MM.1S (cell line): Measurements from ENCODE around the gene UGT1A7.

Source experiments
- DNase-seq: peaks from one replicate; pipeline ENCODE4 v3.0.0-alpha.2; 2015
- H2AFZ ChIP-seq: fragments of 300-600 bp; sonication (generic); 2 replicates; pipeline ENCODE4 v1.6.0; 2016; ENCODE audit warnings: antibody characterized with exemption, low read length
- H3F3A ChIP-seq: fragments of 300-600 bp; sonication (generic); 2 replicates; pipeline ENCODE4 v1.6.1; 2016; ENCODE audit warnings: mild to moderate bottlenecking, antibody characterized with exemption, low read length, moderate library complexity, mixed read lengths; ENCODE audit not compliant: insufficient read depth
- H3K27ac ChIP-seq: fragments of 300-600 bp; sonication (generic); 2 replicates; pipeline ENCODE4 v1.5.1; 2016; ENCODE audit warnings: mild to moderate bottlenecking, low read length
- H3K27me3 ChIP-seq: fragments of 300-600 bp; sonication (generic); replicated peaks from 2 replicates; pipeline ENCODE4 v1.6.0; 2016; ENCODE audit warnings: low read length; ENCODE audit not compliant: insufficient read depth
- H3K36me3 ChIP-seq: fragments of 300-600 bp; sonication (generic); replicated peaks from 2 replicates; pipeline ENCODE4 v1.6.1; 2016; ENCODE audit warnings: mild to moderate bottlenecking, low read length, mixed read lengths; ENCODE audit not compliant: insufficient read depth
- H3K4me1 ChIP-seq: fragments of 300-600 bp; sonication (generic); 2 replicates; pipeline ENCODE4 v1.6.1; 2016; ENCODE audit warnings: low read length, mixed read lengths
- H3K4me2 ChIP-seq: fragments of 300-600 bp; sonication (generic); 2 replicates; pipeline ENCODE4 v1.6.0; 2016; ENCODE audit warnings: low read depth, low read length
- H3K4me3 ChIP-seq: fragments of 300-600 bp; sonication (generic); 2 replicates; pipeline ENCODE4 v1.5.1; 2016; ENCODE audit warnings: low read length, mixed read lengths
- H3K79me2 ChIP-seq: fragments of 300-600 bp; sonication (generic); 2 replicates; pipeline ENCODE4 v1.6.1; 2016; ENCODE audit warnings: mixed run types, low read length, mixed read lengths
- H3K9ac ChIP-seq: fragments of 300-600 bp; sonication (generic); 2 replicates; pipeline ENCODE4 v1.6.1; 2016; ENCODE audit warnings: low read length, mixed read lengths
- H3K9me2 ChIP-seq: fragments of 300-600 bp; sonication (generic); replicated peaks from 2 replicates; pipeline ENCODE4 v1.6.1; 2016; ENCODE audit warnings: mild to moderate bottlenecking, low read length, mixed read lengths; ENCODE audit not compliant: insufficient read depth
- H3K9me3 ChIP-seq: fragments of 300-600 bp; sonication (generic); replicated peaks from 2 replicates; pipeline ENCODE4 v1.6.1; 2016; ENCODE audit warnings: mild to moderate bottlenecking, low read length, mixed read lengths; ENCODE audit not compliant: insufficient read depth
- H4K20me1 ChIP-seq: fragments of 300-600 bp; sonication (generic); 2 replicates; pipeline ENCODE4 v1.6.1; 2016; ENCODE audit warnings: mild to moderate bottlenecking, low read length, moderate library complexity, mixed read lengths; ENCODE audit not compliant: insufficient read depth
- EZH2 ChIP-seq: fragments of 300-600 bp; sonication (generic); optimal IDR thresholded peaks from 2 replicates; pipeline ENCODE3; 2017; ENCODE audit warnings: low read depth, mild to moderate bottlenecking, antibody characterized with exemption, low read length, mixed read lengths
- EZH2phosphoT487 ChIP-seq: fragments of 300-600 bp; sonication (generic); IDR thresholded peaks from 2 replicates; pipeline ENCODE4 v1.6.1; 2018; ENCODE audit warnings: antibody characterized with exemption, low read length
- TF ChIP-seq, protein P1 (sequence below): fragments of 300-600 bp; sonication (generic); IDR thresholded peaks from 2 replicates; pipeline ENCODE4 v1.5.1; 2016; ENCODE audit warnings: antibody characterized with exemption, low read length, mixed read lengths

The UGT1A7 gene

DNA sequence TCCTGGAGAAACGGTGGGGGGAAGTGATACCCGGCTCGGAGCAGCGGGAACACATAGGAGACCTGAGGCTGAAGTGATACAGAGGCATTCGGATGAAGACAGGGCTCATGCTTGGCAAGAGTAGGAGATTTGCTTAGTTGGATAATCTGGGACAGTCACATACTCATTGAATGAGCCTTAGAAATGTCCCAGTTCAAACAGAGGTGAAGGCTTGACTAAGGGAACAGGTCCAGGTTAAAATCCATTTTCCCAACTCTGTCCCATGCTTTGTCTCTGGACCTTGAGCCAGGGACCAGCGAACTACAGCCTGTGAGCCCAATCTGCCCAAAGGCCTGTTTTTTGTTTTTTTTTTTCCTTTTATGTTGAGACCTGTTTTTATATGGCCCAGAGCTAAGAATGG, 12.3 kb downstream of the UGT1A7 start:
- no peak overlapping the region for H3K9ac ChIP-seq
- H3K4me3 ChIP-seq, result no peak overlapping the region
- no peaks in the 10 kb centered on the region for H3K9me2 ChIP-seq
- H3K27me3 ChIP-seq, result no peaks in the 10 kb centered on the region
- H3K36me3 ChIP-seq, result no peaks in the 10 kb centered on the region
- H3K27ac ChIP-seq, result no peak overlapping the region
- H2AFZ ChIP-seq, result no peak overlapping the region
- no peaks in the 10 kb centered on the region for H3K79me2 ChIP-seq
- no peaks in the 10 kb centered on the region for H4K20me1 ChIP-seq
- no peaks in the 10 kb centered on the region for H3K9me3 ChIP-seq
- H3K4me1 ChIP-seq, result no peaks in the 10 kb centered on the region
- TF ChIP-seq EZH2 (no peak), EZH2phosphoT487 (no peak)
- TF ChIP-seq, protein P1, sequence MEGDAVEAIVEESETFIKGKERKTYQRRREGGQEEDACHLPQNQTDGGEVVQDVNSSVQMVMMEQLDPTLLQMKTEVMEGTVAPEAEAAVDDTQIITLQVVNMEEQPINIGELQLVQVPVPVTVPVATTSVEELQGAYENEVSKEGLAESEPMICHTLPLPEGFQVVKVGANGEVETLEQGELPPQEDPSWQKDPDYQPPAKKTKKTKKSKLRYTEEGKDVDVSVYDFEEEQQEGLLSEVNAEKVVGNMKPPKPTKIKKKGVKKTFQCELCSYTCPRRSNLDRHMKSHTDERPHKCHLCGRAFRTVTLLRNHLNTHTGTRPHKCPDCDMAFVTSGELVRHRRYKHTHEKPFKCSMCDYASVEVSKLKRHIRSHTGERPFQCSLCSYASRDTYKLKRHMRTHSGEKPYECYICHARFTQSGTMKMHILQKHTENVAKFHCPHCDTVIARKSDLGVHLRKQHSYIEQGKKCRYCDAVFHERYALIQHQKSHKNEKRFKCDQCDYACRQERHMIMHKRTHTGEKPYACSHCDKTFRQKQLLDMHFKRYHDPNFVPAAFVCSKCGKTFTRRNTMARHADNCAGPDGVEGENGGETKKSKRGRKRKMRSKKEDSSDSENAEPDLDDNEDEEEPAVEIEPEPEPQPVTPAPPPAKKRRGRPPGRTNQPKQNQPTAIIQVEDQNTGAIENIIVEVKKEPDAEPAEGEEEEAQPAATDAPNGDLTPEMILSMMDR, result no peak
- no peak for DNase-seq
- no peaks in the 10 kb centered on the region for H3F3A ChIP-seq
- H3K4me2 ChIP-seq, result no peak overlapping the region

DNA sequence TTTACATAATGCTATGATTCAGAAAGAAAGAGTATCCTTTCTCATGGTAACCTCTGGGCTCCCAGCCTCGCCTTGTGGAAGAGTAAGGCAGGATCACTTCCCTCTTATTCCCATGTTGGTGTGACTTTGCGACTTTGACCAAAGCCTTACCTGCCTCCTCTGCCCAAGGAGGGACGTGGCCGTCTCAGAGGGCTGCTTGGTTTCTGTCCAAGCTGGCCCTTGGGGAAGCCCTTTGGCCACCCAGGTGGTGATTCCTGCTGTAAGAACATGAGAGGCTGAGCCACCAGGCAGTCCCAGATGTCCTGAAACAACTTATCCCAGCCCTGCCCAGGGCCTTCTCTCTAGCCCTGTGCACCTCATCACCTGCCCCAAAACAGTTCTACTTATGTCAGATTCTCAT, 17.0 kb downstream of the UGT1A7 start:
- Histone ChIP-seq H2AFZ (no peak overlapping the region), H3K4me2 (no peak overlapping the region), H3K27ac (no peak overlapping the region), H3K9ac (no peak overlapping the region), H3K27me3 (no peaks in the 10 kb centered on the region), H3K36me3 (no peaks in the 10 kb centered on the region), H3K79me2 (no peaks in the 10 kb centered on the region), H3K9me3 (no peaks in the 10 kb centered on the region), H4K20me1 (no peaks in the 10 kb centered on the region), H3F3A (no peaks in the 10 kb centered on the region), H3K9me2 (no peaks in the 10 kb centered on the region), H3K4me3 (no peak overlapping the region), H3K4me1 (no peaks in the 10 kb centered on the region)
- no peak for DNase-seq
- TF ChIP-seq EZH2 (no peak), EZH2phosphoT487 (no peak)
- TF ChIP-seq, protein P1, result no peak

DNA sequence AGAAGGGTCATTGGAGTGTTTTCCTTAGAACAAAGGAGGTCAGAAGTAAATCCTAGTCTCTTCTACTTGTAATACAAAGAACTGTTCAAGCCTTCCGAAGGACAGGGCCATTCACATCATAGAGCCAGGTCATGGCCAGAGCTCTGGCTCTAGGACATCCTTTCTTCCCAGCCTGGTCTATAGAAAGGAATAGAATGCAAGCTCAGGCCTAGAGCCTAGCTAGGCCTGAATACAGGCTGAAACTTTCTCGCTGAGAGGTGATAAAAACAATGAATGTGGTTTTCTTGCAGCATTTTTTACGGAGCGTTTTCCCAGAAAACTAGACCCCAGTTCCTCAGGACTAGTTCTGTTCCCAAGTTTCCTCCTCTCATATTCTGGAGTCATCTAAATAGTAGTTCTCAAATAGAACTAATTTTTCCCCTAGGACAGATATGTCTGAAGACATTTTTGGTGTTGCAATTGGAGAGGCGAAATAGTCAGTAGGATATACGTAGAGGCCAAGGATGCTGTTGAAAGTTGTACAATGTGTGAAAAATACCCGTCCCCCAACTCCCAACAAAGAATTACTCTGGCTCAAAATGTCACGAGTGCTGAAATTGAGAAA, 17.8 kb downstream of the UGT1A7 start:
- H3K9me2 ChIP-seq, result no peaks in the 10 kb centered on the region
- H2AFZ ChIP-seq, result no peak overlapping the region
- TF ChIP-seq, protein P1, result no peak
- TF ChIP-seq EZH2phosphoT487, result no peak
- no peak for TF ChIP-seq EZH2
- no peak for DNase-seq
- no peaks in the 10 kb centered on the region for H3K4me1 ChIP-seq
- no peaks in the 10 kb centered on the region for H3K9me3 ChIP-seq
- no peaks in the 10 kb centered on the region for H3K36me3 ChIP-seq
- no peak overlapping the region for H3K4me2 ChIP-seq
- no peaks in the 10 kb centered on the region for H3F3A ChIP-seq
- H3K4me3 ChIP-seq, result no peak overlapping the region
- no peak overlapping the region for H3K9ac ChIP-seq
- no peaks in the 10 kb centered on the region for H4K20me1 ChIP-seq
- no peaks in the 10 kb centered on the region for H3K27me3 ChIP-seq
- H3K79me2 ChIP-seq, result no peaks in the 10 kb centered on the region
- no peak overlapping the region for H3K27ac ChIP-seq
